Colonic mucosa (tissue), 4 donors: ENCODE results near the gene DLX2. TPM values are rescaled to one million over a fixed set of nuclear protein-coding genes. Genes with fewer than 3 reads are reported as not detected.

Experiments
- DNase-seq: peaks from one replicate; pipeline ENCODE4 v3.0.0-alpha.2; 2020
- H3K27ac ChIP-seq: fragments of 200-600 bp; one replicate; pipeline ENCODE4 v1.8.0; 2021
- H3K27me3 ChIP-seq: fragments of 200-600 bp; one replicate; pipeline ENCODE4 v1.8.0; 2021
- H3K36me3 ChIP-seq: fragments of 200-600 bp; one replicate; pipeline ENCODE4 v1.8.0; 2021
- H3K4me1 ChIP-seq: fragments of 200-600 bp; one replicate; pipeline ENCODE4 v1.8.0; 2021; ENCODE audit warnings: mild to moderate bottlenecking
- H3K4me3 ChIP-seq: fragments of 200-600 bp; one replicate; pipeline ENCODE4 v1.8.0; 2021
- H3K9ac ChIP-seq, 2 donors: one replicate each; pipeline ENCODE4 v1.7.0; 2013; ENCODE audit warnings: control low read depth in 2 of 2, low read depth in 2 of 2, low read length in 2 of 2
- H3K9me3 ChIP-seq: fragments of 200-600 bp; one replicate; pipeline ENCODE4 v1.8.0; 2021
- CTCF ChIP-seq: fragments of 200-600 bp; IDR thresholded peaks from one replicate; pipeline ENCODE4 v1.8.0; 2022; ENCODE audit warnings: antibody characterized with exemption, mild to moderate bottlenecking
- intact Hi-C: fragments of 100-400 bp; cut with DNase I; formaldehyde crosslinking; loops from one replicate; pipeline ENCODE4 v1.14.1; 2022
- total RNA-seq, 2 donors: library from RNA; stranded (reverse); fragmentation: NEBNext Ultra II Directional in 1 of 2; extraction: Animal tissue kit (Norgen Biotek cat#: 25700) in 1 of 2; gene quantifications; one replicate each; pipeline ENCODE4 v1.2.1, GENCODE V29; 2021
- donor health status: healthy.
- donor health status: DM: no; HTN: no; CAD: no.
- donor health status: DM: no; HTN: no; CAD: no.

DLX2 gene
- total RNA-seq, 2 donors from 2014 or later = not detected

DNA sequence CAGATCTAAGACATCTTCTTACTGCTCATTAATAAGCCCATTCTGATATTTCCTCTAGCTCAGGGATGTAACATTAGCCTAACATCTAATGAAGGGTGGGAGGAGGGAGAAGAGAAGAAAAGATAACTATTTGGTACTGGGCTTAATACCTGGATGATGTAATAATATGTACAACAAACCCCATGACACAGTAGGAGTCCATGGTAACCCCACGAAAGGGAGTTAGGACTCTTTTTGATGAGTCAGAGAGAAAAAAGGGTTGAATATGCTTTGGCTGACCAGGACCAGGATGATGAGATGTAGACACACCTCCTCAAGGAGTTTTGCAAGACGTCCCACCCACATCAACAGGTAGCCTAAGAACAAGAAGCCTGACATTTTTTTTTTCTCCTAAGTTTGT, 34.4 kb upstream of the DLX2 start:
- H3K27ac ChIP-seq = no peak overlapping the region
- H3K27me3 ChIP-seq = no peaks in the 10 kb centered on the region
- H3K9me3 ChIP-seq = no peaks in the 10 kb centered on the region
- H3K4me3 ChIP-seq = no peak overlapping the region
- no peak overlapping the region for H3K9ac ChIP-seq
- intact Hi-C loops = no loop called here
- no peak for DNase-seq
- no peak for TF ChIP-seq CTCF
- H3K4me1 ChIP-seq = no peaks in the 10 kb centered on the region
- no peaks in the 10 kb centered on the region for H3K36me3 ChIP-seq

GRCh38 chr2:172135446-172135845, 32.7 kb upstream of the DLX2 start:
- no peak overlapping the region for H3K27ac ChIP-seq
- TF ChIP-seq CTCF = no peak
- no peak for DNase-seq
- no peak overlapping the region for H3K9ac ChIP-seq
- H3K36me3 ChIP-seq = no peaks in the 10 kb centered on the region
- intact Hi-C loops = no loop called here
- H3K4me3 ChIP-seq = no peak overlapping the region
- H3K27me3 ChIP-seq = no peaks in the 10 kb centered on the region
- H3K9me3 ChIP-seq = no peaks in the 10 kb centered on the region
- no peaks in the 10 kb centered on the region for H3K4me1 ChIP-seq

- DNase-seq = no peak
- Histone ChIP-seq H3K4me3 (no peak overlapping the region), H3K36me3 (no peaks in the 10 kb centered on the region), H3K9me3 (no peaks in the 10 kb centered on the region), H3K27me3 (no peaks in the 10 kb centered on the region), H3K9ac (no peak overlapping the region), H3K4me1 (no peaks in the 10 kb centered on the region), H3K27ac (no peak overlapping the region)
- intact Hi-C loops = no loop called here
- TF ChIP-seq CTCF = no peak
These were observed 31.6 kb upstream of the DLX2 start for GRCh38 chr2:172134270-172134669.

GRCh38 chr2:172131713-172132555, 29.2 kb upstream of the DLX2 start:
- TF ChIP-seq CTCF = no peak
- no peaks in the 10 kb centered on the region for H3K9me3 ChIP-seq
- H3K9ac ChIP-seq = no peak overlapping the region
- no peaks in the 10 kb centered on the region for H3K36me3 ChIP-seq
- H3K4me3 ChIP-seq = no peak overlapping the region
- no peaks in the 10 kb centered on the region for H3K27me3 ChIP-seq
- DNase-seq = no peak
- H3K4me1 ChIP-seq = no peaks in the 10 kb centered on the region
- no peak overlapping the region for H3K27ac ChIP-seq
- intact Hi-C loops = no loop called here

GRCh38 chr2:172129404-172129803, 26.7 kb upstream of the DLX2 start:
- intact Hi-C loops = no loop called here
- TF ChIP-seq CTCF = no peak
- Histone ChIP-seq H3K9ac (no peak overlapping the region), H3K4me1 (no peaks in the 10 kb centered on the region), H3K4me3 (no peak overlapping the region), H3K36me3 (no peaks in the 10 kb centered on the region), H3K9me3 (no peaks in the 10 kb centered on the region), H3K27me3 (no peaks in the 10 kb centered on the region), H3K27ac (no peak overlapping the region)
- no peak for DNase-seq
